ENCODE results near the gene ZNF10. TPM values are rescaled to one million over a fixed set of nuclear protein-coding genes. Genes with fewer than 3 reads are reported as not detected.

ZNF10 gene
- total and polyA plus RNA-seq, 8 donors: 6.7 to 36.1 (median 30.6) TPM

DNA sequence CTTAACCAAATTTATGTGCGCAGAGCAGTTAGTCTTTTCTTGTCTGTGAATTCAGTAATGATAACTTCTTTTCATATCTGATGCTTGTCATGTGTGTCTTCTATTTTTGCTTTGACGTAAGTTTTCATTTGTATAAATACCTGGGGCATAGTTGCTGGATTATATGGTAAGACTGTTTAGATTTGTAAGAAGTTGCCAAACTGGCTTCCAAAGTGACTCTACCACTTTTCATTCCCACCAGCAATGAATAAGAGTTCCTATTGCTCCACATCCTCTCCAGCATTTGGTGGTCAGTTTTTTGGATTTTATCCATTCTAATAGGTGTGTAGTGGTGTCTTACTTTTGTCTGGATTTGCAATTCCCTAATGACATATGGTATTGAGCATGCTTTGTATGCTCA, 59.7 kb downstream of the ZNF10 start:
- Histone ChIP-seq H3K9me3 (peaks cover 11 to 100% of the 10 kb centered on the region in 2 donors), H3K4me3 (no peak overlapping the region), H3K36me3 (peaks cover 30 to 100% of the 10 kb centered on the region in 2 donors), H3K27ac (no peak overlapping the region), H3K27me3 (no peaks in the 10 kb centered on the region), H3K4me1 (no peaks in the 10 kb centered on the region)
- intact Hi-C loops (cut with DNase I): no loop called here
- DNase-seq (no peak), ATAC-seq (no peak)
- no peak for TF ChIP-seq CTCF (IDR thresholded peaks at IDR 0.05)

- DNase-seq (no peak), ATAC-seq (no peak)
- intact Hi-C loops (cut with DNase I): no loop called here
- Histone ChIP-seq H3K27me3 (no peaks in the 10 kb centered on the region), H3K36me3 (peaks cover 36 to 92% of the 10 kb centered on the region in 2 donors), H3K9me3 (peaks cover 11 to 92% of the 10 kb centered on the region in 2 donors), H3K4me1 (no peaks in the 10 kb centered on the region), H3K4me3 (no peak overlapping the region), H3K27ac (no peak overlapping the region)
- no peak for TF ChIP-seq CTCF (IDR thresholded peaks at IDR 0.05)
Observed at GRCh38 chr12:133192847-133193246, 62.4 kb downstream of the ZNF10 start.

DNA sequence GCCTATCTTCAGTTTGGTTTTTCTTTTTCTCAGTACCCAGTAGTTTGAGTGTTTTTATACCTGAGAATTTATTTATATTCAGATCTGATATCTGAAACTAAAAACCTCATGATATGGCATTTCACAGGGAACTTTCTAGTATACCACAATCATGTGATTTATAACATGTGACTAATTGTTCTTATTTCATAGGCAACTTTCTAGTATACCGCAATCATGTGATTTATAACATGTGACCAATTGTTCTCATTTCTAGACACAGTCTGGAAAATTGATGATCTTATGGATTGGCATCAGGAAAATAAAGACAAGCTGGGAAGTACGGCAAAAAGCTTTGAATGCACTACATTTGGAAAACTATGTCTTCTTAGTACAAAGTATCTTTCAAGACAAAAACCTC, 71.5 kb downstream of the ZNF10 start:
- Histone ChIP-seq H3K4me1 (no peaks in the 10 kb centered on the region), H3K9me3 (peaks cover 39 to 82% of the 10 kb centered on the region in 2 donors), H3K27me3 (no peaks in the 10 kb centered on the region), H3K36me3 (peaks cover 11 to 46% of the 10 kb centered on the region in 2 donors), H3K27ac (no peak overlapping the region), H3K4me3 (no peak overlapping the region)
- no peak for ATAC-seq
- TF ChIP-seq CTCF (IDR thresholded peaks at IDR 0.05): no peak
- DNase-seq: no peak
- intact Hi-C loops (cut with DNase I): no loop called here

DNA sequence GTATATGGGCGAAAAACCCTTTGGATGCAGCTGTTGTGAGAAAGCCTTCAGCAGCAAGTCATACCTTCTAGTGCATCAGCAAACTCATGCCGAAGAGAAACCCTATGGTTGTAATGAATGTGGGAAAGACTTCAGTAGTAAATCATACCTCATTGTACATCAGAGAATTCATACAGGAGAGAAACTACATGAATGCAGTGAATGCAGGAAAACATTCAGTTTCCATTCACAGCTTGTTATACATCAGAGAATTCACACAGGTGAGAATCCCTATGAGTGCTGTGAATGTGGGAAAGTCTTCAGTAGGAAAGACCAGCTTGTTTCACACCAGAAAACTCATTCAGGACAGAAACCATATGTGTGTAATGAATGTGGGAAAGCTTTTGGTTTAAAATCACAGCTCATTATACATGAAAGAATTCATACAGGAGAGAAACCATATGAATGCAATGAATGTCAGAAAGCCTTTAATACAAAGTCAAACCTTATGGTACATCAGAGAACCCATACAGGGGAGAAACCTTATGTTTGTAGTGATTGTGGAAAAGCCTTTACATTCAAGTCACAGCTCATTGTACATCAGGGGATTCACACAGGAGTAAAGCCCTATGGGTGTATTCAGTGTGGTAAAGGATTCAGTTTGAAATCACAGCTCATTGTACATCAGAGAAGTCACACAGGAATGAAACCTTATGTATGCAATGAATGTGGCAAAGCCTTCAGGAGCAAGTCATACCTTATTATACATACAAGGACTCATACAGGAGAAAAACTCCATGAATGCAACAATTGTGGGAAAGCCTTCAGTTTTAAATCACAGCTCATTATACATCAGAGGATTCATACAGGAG, 72.3 kb downstream of the ZNF10 start:
- Histone ChIP-seq H3K4me3 (no peak overlapping the region), H3K27me3 (no peaks in the 10 kb centered on the region), H3K4me1 (no peaks in the 10 kb centered on the region), H3K36me3 (peaks cover 11 to 45% of the 10 kb centered on the region in 2 donors), H3K9me3 (peaks cover 39 to 89% of the 10 kb centered on the region in 2 donors), H3K27ac (no peak overlapping the region)
- DNase-seq: no peak
- intact Hi-C loops (cut with DNase I): no loop called here
- no peak for ATAC-seq
- no peak for TF ChIP-seq CTCF (IDR thresholded peaks at IDR 0.05)

GRCh38 chr12:133203344-133204263, 73.2 kb downstream of the ZNF10 start:
- intact Hi-C loops (cut with DNase I): no loop called here
- no peak for TF ChIP-seq CTCF (IDR thresholded peaks at IDR 0.05)
- Histone ChIP-seq H3K4me1 (no peaks in the 10 kb centered on the region), H3K4me3 (no peak overlapping the region), H3K9me3 (peaks cover 39 to 95% of the 10 kb centered on the region in 2 donors), H3K36me3 (peaks cover 11 to 45% of the 10 kb centered on the region in 2 donors), H3K27ac (no peak overlapping the region), H3K27me3 (no peaks in the 10 kb centered on the region)
- no peak for ATAC-seq
- DNase-seq: peak in 1 of 4 donors; percentile 1
